B cell (primary cell): ENCODE measurements around the gene MAP3K15.
"Not testable (repeated sequence)": the region's sequence is repeated elsewhere in the genome, so short reads cannot be mapped to it uniquely, and the experiment has no call there.

Experiments used
- EZH2 ChIP-seq: IDR thresholded peaks from 2 replicates; pipeline ENCODE4 v1.6.1; 2012; ENCODE audit warnings: borderline replicate concordance, low read depth, mild to moderate bottlenecking, moderate library complexity, low read length; ENCODE audit not compliant: insufficient read depth, poor library complexity, severe bottlenecking
- TF ChIP-seq, protein P1 (sequence below): fragments of 200-600 bp; IDR thresholded peaks from one replicate; pipeline ENCODE4 v1.8.0; 2022; ENCODE audit warnings: antibody characterized with exemption, mild to moderate bottlenecking

DNA sequence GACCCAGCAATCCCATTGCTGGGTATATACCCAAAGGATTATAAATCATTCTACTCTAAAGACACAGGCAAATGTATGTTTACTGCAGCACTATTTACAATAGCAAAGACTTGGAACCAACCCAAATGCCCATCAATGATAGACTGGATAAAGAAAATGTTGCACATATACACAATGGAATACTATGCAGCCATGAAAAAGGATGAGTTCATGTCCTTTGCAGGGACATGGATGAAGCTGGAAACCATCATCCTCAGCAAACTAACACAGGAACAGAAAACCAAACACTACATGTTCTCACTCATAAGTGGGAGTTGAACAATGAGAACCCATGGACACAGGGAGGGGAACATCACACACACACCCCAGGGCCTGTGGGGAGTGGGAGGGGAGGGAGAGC, 3.5 kb downstream of the MAP3K15 start:
- TF ChIP-seq, protein P1, sequence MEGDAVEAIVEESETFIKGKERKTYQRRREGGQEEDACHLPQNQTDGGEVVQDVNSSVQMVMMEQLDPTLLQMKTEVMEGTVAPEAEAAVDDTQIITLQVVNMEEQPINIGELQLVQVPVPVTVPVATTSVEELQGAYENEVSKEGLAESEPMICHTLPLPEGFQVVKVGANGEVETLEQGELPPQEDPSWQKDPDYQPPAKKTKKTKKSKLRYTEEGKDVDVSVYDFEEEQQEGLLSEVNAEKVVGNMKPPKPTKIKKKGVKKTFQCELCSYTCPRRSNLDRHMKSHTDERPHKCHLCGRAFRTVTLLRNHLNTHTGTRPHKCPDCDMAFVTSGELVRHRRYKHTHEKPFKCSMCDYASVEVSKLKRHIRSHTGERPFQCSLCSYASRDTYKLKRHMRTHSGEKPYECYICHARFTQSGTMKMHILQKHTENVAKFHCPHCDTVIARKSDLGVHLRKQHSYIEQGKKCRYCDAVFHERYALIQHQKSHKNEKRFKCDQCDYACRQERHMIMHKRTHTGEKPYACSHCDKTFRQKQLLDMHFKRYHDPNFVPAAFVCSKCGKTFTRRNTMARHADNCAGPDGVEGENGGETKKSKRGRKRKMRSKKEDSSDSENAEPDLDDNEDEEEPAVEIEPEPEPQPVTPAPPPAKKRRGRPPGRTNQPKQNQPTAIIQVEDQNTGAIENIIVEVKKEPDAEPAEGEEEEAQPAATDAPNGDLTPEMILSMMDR, result not testable (repeated sequence)
- TF ChIP-seq EZH2, result not testable (repeated sequence)
